CD4-positive, alpha-beta T cell treated with Interleukin-21 for 1 hour (primary cell): ENCODE results near the gene LRSAM1.

Experiments used
- DNase-seq: peaks from one replicate; pipeline ENCODE4 v3.0.0-alpha.2; 2020

LRSAM1 gene

DNA sequence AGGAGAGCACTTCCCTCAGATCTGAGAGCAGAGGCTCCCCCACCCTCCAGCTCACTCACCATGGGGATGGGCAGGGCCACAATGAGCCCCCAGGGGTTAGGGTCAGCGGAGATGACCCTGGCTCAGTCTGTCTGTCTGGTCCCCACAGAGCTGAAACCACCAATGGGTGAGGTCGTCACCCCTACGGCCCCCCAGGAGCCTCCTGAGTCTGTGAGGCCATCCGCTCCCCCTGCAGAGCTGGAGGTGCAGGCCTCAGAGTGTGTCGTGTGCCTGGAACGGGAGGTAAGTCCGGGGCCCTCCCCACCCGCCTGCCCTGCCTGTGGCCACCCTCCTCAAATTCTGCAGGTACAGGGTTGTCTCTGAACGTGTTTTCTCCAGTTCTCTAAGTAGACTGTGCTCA lies 49.6 kb downstream of the LRSAM1 start:
- no peak for DNase-seq

DNA sequence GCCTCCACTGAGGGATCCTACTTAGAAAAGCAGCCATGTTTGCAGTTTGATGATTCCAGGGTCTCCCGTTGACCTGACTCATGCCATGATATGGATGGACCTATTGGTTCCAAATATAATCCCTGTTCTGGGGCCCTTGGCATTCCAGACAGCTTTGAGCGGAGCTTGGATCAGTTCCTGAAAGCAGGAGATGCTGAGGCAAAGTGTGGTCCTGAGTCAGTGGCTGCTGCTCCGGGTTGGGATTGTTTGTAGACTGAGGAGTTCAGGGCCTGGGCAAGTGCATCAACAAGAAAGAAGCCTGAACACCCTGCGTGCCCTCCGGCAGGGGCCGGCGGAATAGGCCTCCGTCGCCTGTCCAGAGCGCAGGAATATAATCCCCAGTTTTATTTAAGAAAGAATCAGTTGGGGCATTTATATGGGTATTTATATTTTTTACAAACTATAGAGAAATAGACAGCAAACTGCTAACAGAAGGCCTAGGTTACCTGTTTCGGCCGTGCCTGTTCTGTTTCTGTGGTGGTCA lies 50.6 kb downstream of the LRSAM1 start:
- no peak for DNase-seq

DNA sequence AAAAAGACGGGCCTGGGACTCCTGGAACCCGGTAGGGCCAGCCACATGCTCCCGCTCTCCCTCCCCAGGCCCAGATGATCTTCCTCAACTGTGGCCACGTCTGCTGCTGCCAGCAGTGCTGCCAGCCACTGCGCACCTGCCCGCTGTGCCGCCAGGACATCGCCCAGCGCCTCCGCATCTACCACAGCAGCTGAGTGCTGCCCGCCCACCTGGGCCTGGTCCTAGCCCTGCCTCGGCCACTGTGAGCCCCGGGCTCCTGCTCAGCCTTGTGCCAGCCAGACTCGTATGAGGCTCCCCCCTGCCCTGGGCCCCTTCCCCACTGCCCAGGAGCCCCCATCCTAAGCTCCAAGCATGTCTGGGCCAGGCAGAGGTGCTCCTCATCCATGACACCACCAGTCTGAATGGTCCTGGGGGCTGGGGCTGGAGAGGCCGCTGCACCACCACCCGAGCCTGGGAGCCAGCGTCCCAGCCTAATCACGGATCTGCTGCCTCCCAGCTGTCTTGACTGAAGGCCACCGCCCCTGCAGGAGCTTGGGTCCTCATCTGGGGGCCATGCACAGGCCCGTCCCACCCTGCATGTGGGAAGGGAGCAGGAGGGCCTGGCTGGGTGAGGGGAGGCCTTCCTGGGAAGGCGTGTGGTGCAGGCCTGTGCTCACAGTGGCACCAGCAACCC lies 51.5 kb downstream of the LRSAM1 start:
- no peak for DNase-seq

DNA sequence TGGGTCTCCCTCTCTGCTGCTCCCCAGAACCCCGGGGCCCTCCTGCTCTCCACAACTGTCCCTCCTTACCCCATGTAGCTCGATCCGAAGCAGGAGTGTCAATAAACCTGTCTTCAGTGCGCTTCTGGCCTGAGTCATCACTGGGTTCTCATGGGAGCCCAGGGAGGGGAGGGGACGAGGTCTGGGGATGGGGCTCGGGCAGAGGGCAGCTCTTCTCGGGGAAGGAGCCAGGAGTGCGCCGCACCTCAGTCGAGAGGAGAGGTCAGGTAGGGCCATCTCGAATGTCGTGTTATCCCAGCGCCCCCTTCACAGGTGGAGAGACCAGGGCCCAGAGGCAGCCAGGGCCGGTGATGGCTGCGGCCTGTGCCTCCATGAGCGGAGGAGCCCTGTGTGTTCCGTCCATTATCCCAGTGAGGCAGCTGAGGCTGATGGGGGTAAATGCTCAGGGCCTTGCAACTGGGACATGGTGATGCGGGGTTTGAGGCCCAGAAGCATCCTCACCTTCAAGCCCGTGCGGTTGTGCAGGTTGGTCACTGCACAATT lies 52.1 kb downstream of the LRSAM1 start:
- no peak for DNase-seq

DNA sequence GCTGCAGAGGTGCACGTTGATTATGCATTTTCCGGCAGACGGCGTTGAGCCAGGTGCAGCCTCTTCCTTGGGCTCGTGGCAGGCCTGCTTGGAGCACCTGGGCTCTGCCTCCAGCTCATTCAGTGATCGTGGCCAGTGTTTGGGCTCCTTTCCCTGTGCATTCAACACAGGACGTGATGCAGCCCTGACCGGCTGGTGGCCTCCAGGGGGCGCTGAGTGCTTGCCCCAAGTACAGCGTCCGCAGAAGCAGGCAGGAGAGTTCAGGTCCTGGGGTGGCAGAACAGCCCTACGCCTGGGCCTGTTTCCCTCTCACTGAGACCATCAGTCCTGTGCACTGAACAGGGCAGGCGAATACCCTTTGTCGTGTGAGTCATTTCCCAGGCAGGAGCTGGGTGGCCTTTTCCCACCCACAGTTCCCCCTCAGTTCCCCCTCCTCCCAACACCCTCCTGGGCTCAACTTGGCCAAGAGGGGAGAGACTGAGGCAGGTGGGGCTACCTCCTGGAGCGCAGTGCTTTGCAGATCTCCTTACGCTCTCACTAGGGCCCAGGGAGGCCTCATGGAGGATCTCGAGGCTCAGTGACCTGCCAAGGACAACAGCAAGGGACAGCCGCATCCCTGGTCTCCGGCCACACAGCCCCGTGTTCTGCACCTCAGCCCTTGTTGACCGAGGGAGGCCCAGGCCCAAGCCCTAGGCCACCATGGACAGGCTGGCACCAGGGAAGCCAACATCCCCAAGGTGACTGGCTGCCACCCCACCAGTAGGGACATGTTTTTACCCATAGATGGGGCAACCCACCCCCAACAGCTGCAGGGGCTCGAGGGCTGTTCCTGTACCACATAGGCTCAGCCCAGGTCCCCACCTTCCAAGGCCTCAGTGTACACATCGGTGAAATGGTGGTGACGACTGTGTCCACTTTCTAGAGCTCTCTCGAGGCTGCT lies 52.9 kb downstream of the LRSAM1 start:
- peak; percentile 79 for DNase-seq

DNA sequence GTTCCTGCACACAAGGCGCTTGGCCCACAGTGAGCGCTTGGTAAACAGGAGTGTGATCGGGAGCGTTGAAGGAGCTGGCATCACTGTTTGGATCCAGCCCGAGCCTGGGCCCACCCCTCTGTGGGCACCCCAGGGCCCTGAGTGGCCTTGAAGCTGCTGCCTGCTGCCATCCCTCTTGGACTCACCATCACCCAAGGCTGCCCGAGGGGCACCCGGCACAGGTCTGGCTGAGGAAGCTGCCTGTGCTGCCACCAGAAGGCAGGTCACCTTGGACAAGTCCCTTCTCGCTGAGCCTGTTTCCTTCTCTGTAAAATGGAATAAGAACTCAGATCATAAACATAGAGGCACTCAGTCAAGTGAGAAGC lies 53.6 kb downstream of the LRSAM1 start:
- no peak for DNase-seq

DNA sequence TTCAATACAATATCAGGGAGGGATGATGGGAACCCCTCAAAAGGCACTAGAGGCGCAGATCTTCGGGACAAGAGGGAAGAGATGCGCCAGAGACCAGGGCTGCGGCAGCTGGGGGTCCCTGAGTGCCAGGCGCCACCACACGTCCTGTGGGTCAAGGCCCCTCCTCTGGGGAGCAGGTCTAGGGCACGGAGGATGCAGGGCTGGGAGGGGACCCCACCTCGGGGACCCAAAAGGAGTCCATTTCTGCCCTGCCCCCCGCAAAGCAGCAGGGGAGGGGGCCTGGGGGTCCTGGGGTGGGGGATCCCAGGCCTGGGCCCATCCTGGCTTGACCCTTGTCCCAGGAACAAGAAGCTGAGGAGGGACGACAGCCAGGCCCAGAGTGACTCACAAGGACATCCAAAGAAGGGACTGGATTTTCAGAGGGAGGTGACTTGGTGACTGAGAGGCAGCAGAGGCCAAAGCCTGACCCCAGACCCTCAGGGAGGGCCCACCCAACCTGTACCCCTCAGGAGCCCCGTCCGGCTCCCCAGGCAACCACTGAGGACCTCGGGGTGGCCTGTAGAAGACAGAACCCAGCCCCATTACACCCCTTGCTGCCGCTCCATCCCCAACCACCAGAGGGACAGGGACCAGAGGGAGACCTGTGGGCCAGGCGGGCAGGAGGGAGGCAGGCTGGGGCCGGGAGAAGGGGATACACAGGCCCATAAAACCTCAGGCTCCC lies 54.2 kb downstream of the LRSAM1 start:
- DNase-seq: peak; percentile 20

DNA sequence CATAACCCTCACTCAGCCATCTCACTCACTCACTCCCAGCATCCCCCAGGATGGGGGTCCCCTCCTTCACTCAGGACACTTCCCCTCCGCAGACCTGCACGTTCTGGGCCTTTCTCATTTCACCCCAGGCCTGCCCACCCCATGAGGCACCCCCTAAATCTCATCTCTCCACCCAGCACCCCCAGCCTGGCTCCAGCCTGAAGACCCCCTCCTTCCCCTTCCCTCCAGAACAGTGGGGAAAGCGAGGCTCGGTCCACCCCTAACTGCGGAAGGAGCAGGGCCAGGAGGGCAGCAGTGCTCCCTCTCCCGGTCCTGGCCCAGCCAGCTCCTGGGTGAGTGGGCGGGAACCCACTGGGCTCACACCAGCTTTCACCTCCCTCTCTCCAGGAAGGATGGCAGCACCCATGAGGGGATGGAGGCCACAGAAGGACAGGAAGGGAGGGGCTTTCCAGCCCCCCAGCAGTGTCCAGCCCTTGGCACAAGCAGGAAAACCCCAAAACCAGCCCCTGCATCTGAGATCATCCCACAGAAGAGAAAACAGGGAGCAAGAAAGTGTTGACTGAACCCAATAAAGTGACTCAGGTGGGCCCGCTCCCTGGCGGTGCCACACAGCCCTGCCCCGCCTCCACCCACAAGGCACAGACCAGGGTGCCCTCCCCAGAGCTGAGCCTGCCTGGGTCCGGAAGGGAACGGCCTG lies 55.0 kb downstream of the LRSAM1 start:
- DNase-seq: no peak

DNA sequence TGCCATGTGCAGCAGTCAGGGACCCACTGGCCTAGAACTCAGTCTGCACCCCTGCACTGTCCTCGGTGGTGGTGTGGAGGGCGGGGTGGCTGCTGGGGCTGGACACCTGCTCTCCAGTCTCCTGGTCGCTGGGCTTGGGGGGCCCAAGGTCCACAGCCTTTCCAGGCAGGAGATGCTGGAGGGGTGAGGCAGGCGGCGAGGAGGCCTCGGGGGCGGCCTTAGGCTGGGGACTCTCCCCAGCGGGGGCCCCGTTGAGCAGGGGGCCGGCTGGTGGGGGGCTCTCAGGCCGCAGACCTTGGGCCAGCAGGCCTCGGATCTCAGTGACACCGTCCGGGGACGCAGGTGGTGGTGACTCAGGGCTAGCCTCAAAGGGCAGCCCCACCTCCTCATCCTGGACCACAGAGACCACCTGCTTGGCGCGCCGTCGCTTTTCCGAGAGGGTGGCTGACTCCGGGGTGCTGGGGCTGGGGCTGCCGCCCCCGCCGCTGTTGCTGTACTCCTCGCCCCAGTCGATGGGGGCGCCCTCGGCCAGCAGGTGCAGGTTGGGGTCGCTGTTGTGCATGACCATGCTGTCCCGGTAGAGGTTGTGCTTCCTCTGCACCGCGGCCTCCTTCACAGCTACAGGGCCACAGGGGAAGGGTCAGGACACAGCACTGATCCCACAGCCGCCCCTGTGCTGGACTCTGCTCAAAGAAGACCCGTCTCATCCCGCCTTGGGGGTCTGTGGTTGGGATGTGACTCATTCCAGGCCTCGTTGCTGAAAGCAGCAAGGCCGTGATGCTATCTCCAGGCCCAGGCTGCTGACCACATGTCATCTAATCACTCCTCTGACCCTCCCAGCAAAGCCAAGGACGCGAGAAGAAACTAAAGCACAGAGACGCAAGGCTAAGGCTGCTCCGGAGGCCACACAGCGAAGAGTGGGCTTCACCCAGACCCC lies 55.8 kb downstream of the LRSAM1 start:
- DNase-seq: no peak

DNA sequence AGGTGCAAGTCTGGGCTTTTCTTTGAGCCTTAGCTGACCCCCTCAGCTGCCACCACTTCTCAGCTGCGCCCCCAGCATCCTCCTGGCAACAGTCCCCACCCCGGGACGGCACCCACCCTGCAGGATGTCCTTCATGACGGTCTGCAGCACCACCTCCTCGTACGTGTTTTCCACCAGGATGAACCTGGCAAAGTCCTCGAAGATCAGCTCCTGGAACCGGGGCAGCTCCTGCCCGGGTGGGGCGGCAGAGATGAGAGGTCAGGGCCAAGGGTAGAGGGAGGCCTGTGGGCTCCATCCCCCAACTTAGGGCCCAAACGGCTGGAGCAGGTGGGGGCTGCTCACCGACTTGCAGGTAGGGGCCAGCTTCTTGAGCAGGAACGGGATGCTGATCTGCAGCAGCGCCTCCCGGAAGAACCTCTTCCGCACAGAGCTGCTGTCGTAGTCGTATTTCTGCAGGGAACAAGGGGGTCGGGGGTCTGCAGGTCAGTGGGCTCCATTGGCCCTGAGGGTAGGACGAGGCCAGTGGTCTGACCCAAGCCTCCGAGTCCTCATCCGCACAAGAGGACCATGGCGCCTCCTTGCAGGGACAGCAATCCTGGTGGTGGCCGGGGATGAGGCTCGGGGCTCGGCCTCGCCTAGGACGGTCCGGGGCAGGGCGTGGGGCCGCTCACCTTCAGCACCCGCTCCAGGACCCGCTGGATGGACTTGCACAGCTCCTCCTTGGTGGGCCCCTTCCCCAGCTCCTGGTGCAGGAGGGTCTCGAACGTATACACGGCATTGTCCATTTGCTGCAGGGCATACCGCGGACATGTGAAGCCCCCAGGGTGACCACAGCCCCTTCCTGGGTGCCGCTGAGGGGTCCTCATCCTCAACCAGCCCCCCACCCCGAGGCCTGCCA lies 56.7 kb downstream of the LRSAM1 start:
- no peak for DNase-seq

DNA sequence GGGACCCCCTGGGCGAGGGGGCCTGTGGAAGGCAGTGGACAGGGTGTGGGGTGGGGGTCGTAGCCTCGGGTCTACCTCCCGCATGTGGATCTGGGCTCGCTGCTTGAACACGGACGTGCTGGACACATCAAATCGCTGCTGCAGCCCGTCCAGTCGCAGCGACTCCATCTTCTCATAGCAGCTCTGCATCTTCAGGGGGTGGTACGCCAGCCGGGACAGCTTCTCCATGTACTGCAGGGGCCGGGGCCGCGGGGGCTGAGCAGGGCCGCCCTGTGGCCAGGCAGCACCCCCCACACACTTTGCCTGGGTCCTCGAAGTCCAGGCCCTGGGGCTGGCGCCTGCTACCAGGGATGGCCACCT lies 57.6 kb downstream of the LRSAM1 start:
- no peak for DNase-seq

DNA sequence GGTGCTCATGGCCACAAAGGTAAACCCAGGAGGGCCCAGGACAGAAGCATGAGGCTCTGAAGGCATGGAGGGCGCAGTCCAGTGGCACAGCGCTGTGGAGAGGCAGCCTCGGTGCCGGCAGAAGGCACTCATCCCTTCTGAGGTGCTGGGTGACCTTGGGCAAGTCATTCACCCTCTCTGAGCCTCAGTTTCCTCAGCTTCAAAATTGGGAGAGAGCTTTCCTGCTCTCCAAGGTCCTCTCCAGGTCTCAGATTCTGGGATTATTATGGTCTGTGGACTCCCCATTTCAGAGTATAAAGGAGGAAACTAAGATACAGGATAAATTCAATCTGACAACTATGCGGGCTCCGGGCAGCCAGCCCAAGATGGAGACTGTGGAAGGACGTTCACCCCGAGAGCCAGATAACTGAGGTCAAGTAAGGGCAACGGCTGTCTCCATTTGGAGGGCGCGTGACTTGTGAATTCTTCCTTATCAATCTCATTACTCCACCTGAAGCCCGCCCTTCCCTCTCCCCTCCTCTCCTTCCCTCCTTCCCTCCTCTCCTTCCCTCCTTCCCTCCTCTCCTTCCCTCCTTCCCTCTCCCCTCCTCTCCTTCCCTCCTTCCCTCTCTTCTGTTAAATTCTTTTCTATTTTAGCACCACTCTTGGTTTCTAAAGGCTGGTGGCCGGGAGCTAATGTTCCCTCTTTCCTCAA lies 58.1 kb downstream of the LRSAM1 start:
- no peak for DNase-seq

DNA sequence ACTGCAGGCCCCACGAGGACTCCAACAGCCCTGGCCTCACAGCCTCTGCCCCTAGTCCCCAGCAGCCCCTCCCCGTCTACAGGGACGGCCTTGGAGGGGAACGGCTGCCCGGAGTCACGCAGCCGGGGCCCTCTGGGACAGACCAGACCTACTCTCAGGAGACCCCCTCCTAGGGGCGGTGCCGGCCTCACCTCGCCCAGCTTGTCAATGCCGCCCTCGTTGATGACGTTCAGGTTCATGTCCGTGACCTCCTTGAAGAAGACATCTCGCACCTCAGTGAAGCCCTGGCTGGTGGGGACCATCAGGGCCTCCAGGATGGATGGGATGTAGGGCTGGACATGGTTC lies 58.6 kb downstream of the LRSAM1 start:
- DNase-seq: no peak

DNA sequence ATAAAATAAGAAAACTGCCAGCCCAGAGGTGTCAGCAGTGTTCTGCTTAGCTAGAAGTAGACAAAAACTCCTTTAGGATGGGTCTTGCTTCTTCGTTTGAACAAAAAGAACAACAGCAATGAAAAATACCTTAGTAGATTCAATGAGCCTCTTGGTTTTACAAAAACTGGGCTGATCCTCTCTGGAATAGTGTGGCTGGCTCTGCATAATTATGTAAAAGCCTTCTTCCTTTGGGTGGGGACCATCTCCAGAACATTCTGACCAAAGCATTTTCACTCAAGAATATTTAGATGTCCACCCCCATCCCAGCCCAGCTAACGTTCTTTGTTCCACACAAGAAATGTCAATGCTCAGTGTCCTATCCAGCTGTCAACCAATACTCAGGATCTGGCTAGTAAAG lies 63.2 kb downstream of the LRSAM1 start:
- no peak for DNase-seq

DNA sequence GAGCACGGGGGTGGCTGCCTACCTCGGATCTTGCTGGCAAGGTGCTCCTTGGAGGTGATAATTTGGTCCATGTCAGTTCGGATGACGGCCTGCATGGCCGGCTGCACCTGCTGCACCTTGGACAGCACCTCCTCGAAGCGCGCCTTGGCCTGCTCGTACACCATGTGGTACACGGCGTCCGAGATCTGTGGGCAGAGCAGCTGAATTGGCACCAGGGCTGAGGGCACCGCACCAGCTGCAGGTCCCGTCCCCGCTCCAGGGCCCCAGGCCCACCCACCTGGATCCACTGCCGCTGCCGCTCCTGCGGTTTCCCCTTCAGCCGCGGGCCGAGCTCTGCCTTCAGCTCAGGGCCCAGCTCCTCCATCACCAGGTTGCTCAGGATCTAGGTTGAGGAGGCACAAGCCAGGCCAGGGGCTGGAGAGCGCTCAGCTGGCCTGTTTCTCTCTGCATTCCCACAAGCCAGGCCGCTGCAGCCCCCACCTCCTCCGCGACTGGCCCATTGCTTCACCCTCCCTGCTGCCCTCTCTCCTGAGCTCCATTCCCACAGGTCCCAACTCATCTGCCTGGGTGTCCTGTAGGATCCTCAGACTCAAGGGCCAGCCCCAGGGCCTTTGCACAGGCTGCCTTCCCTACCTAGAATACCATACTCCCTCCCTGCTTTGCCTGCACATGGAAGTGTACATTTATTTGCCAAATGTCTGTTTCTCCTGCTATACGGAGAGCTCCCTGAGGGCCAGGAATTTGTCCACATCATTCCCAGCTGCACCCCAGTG lies 65.7 kb downstream of the LRSAM1 start:
- DNase-seq: no peak

DNA sequence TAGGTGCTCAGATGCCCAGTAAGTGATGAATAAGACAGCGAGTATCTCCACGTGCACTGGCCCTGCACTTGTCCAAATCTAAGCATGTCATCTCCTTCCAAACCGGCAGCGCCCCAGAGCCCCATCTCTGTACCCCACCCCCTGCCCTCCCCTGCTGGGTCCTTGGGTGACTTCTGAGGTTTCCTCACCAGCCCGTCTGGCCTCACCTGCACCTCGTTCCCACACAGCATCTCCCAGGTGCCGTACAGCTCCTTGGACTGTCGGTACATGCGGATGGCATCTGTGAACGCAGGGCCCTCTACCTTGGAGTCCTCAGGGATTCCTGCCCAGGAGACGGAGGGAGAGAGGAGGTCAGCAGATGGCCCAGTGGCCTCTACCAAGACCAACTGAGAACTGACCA lies 66.3 kb downstream of the LRSAM1 start:
- DNase-seq: no peak

DNA sequence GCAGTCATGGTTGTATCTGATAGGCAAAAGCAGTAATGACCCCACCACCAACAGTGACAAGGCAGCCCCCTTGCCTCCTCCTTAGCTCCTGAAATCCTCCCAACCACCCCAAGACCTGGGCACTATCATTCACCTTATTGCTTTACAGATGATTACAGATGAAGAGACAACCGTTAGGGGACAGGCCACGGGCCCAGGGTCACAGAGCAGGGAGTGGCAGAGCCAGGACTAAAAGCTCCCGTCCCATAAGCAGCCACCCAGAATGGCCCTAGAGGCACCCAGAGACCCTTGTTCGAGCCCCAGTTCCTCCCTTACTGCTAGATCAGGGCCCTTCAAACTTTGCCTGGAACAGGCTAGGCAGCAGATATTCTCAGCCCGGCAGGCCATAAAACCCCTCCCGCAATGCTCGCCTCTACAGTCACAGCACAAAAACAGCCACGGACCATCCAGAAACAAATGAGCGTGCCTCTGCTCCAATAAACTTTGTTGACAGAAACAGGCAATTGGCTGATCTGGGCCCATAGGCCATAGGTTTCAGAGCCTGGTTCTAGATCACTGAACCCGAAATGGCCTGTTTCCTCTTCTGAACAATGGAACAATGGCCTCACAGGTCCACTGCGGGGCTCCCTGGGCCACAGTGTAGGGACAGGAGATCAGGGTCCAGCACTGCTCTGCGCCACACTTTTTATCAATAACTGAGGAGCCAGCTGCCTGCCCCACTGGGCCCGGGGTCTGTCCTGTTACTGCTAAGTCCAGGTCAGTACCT lies 67.0 kb downstream of the LRSAM1 start:
- DNase-seq: no peak
